Lung (tissue), 12 donors: ENCODE results near the gene TMEM117. TPM values are rescaled to one million over a fixed set of nuclear protein-coding genes. Genes with fewer than 3 reads are reported as not detected.

ENCODE experiments used
- ATAC-seq: fragments of 200-7000 bp; cut with Tn5 transposase; one replicate; pipeline ENCODE4 v1.9.1; 2020; ENCODE audit warnings: moderate number of reproducible peaks; ENCODE audit not compliant: insufficient read depth, low FRiP score
- DNase-seq, 3 donors: peaks; one replicate each; pipeline ENCODE4 v3.0.0-alpha.2; 2013 to 2017
- H3K27ac ChIP-seq, 2 donors: one replicate each; pipeline ENCODE4 v1.5.1; 2013; ENCODE audit warnings: mild to moderate bottlenecking in 2 of 2, moderate library complexity in 2 of 2, control low read depth in 1 of 2, inconsistent platforms in 1 of 2, low read depth in 1 of 2, low read length in 1 of 2
- H3K27me3 ChIP-seq, 3 donors: one replicate each; pipeline ENCODE4 v1.5.1; 2013; ENCODE audit warnings: low read length in 2 of 3; ENCODE audit not compliant: control insufficient read depth in 3 of 3, insufficient read depth in 3 of 3
- H3K36me3 ChIP-seq, 4 donors: one replicate each; pipeline ENCODE4 v1.5.1; 2013; ENCODE audit warnings: low read length in 4 of 4, mild to moderate bottlenecking in 1 of 4, moderate library complexity in 1 of 4; ENCODE audit not compliant: control insufficient read depth in 4 of 4, insufficient read depth in 4 of 4
- H3K4me1 ChIP-seq, 5 donors: one replicate each; pipeline ENCODE4 v1.5.1; 2013; ENCODE audit warnings: low read length in 5 of 5, mild to moderate bottlenecking in 2 of 5, moderate library complexity in 1 of 5; ENCODE audit not compliant: control insufficient read depth in 5 of 5, insufficient read depth in 5 of 5
- H3K4me3 ChIP-seq: one replicate; pipeline ENCODE4 v1.5.1; 2013; ENCODE audit warnings: mild to moderate bottlenecking, control low read depth, moderate library complexity
- H3K9ac ChIP-seq, 2 donors: one replicate each; pipeline ENCODE4 v1.5.1; 2013; ENCODE audit warnings: low read length in 2 of 2, control low read depth in 1 of 2; ENCODE audit not compliant: insufficient read depth in 1 of 2
- H3K9me3 ChIP-seq, 4 donors: one replicate each; pipeline ENCODE4 v1.5.1; 2013; ENCODE audit warnings: low read length in 3 of 4, mild to moderate bottlenecking in 1 of 4, moderate library complexity in 1 of 4; ENCODE audit not compliant: control insufficient read depth in 4 of 4, insufficient read depth in 3 of 4
- WGBS, 2 donors: extraction: QIAGEN DNeasy Blood & Tissue Kit; methylation state at CpG; one replicate each; pipeline ENCODE4 v1.1.7; 2013; 5-methylcytosine and 5-hydroxymethylcytosine counted together
- polyA plus RNA-seq, 2 donors: library from polyadenylated mRNA; stranded (reverse); fragments of 200-250 nt; gene quantifications; one replicate each; pipeline ENCODE4 v1.2.1, GENCODE V29; 2013
- total RNA-seq, 2 donors: library from RNA; depleted of rRNA in 1 of 2; stranded (reverse); fragments of >200 nt in 1 of 2; gene quantifications; one replicate each; pipeline ENCODE4 v1.2.1, GENCODE V29; 2014 to 2021
- TF ChIP-seq, protein P1 (sequence below): IDR thresholded peaks from 2 replicates; pipeline ENCODE4 v1.5.1; 2012; ENCODE audit warnings: mild to moderate bottlenecking; ENCODE audit errors: control extremely low read depth, extremely low read depth
- donor health status: control.
- donor health status: control.
- donor health status: Bipolar disorder and iron deficiency.
- donor health status: healthy.
- donor health status: DM: yes; HTN: yes; CAD: no.

Gene TMEM117
- total and polyA plus RNA-seq, 4 donors, result 1.2 to 6.1 (median 2.3) TPM

DNA sequence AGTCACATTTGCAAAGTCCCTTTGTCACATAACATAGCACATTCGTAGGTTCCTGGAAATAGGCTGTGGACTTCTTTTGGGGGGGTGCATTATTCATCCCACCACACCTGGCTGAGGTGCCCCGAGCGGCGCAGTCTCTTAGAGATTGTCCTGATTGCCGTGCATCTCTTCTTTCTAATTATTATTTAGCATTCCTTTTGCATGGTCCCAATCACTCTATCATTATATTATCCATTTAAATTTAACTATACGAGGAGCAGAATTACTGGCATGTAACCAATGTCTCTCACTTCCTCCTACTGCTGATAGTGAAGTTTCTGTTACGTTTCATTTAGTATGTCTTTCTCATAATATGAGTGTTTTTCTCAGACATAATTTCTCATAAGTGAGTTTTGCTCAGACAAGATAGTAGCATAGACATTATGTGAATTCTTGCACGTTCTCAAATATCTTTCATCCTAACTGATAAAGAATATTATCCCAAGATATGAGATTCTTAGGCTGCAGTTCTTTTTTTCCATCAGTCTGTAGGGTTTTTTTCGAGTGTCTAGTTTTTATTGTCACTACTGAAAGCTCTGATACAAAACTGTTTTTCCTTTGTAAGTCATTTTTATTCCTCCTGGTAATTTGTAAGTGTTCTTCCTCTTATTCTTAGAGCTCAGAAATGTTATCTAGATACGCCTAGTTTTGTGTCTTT, 595.9 kb downstream of the TMEM117 start:
- H3K4me3 ChIP-seq, result no peak overlapping the region
- no peak for ATAC-seq
- WGBS, 2 donors, result 71 to 77% methylated on average over 10 of the region's 10 CpGs
- no peak overlapping the region for H3K27ac ChIP-seq
- no peaks in the 10 kb centered on the region for H3K36me3 ChIP-seq
- no peaks in the 10 kb centered on the region for H3K27me3 ChIP-seq
- H3K9me3 ChIP-seq, result no peaks in the 10 kb centered on the region
- H3K9ac ChIP-seq, result no peak overlapping the region
- H3K4me1 ChIP-seq, result no peaks in the 10 kb centered on the region
- TF ChIP-seq, protein P1, sequence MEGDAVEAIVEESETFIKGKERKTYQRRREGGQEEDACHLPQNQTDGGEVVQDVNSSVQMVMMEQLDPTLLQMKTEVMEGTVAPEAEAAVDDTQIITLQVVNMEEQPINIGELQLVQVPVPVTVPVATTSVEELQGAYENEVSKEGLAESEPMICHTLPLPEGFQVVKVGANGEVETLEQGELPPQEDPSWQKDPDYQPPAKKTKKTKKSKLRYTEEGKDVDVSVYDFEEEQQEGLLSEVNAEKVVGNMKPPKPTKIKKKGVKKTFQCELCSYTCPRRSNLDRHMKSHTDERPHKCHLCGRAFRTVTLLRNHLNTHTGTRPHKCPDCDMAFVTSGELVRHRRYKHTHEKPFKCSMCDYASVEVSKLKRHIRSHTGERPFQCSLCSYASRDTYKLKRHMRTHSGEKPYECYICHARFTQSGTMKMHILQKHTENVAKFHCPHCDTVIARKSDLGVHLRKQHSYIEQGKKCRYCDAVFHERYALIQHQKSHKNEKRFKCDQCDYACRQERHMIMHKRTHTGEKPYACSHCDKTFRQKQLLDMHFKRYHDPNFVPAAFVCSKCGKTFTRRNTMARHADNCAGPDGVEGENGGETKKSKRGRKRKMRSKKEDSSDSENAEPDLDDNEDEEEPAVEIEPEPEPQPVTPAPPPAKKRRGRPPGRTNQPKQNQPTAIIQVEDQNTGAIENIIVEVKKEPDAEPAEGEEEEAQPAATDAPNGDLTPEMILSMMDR, result no peak
- no peak for DNase-seq

DNA sequence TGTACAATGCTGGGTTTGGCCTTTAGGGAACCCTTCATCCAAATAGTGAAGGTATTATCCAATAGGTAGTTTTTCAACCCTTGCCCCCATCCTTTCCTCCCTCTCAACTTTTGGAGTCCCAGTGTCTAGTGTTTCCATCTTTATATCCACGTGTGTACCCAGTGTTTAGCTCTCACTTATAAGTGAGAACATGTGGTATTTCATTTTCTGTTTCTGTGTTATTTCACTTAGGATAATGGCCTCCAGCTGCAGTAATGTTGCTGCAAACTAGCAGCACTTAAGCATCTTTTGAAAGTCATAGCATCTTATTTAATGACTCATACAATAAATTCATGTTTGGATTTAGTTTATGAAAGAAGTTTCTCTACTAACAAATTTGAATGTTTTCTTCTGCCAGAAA, 597.8 kb downstream of the TMEM117 start:
- H3K4me1 ChIP-seq, result no peaks in the 10 kb centered on the region
- H3K9ac ChIP-seq, result no peak overlapping the region
- DNase-seq (no peak), ATAC-seq (no peak)
- no peak overlapping the region for H3K27ac ChIP-seq
- H3K4me3 ChIP-seq, result no peak overlapping the region
- H3K9me3 ChIP-seq, result no peaks in the 10 kb centered on the region
- no peaks in the 10 kb centered on the region for H3K27me3 ChIP-seq
- TF ChIP-seq, protein P1, result no peak
- no peaks in the 10 kb centered on the region for H3K36me3 ChIP-seq
- WGBS, 2 donors, result 71 to 83% methylated on average over 1 of the region's 1 CpG

DNA sequence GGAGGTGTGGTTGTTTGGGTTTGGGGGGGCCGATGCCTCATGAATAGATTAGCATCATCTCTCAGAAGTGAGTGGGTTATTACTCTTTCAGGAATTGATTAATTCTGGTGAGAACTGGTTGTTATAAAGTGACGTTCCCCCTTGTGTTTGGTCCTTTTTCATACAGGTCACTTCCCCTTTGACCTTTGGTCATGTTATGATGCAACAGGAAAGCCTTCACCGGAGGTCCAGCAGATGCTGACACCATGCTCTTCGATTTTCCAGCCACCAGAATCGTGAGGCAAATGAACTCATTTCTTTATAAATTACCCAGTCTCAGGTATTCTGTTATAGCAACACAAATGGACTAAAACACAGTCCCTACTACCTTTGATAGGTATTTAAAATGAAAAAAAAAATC, 600.9 kb downstream of the TMEM117 start:
- H3K9ac ChIP-seq, result no peak overlapping the region
- H3K36me3 ChIP-seq, result no peaks in the 10 kb centered on the region
- H3K4me1 ChIP-seq, result no peaks in the 10 kb centered on the region
- TF ChIP-seq, protein P1, result no peak
- H3K9me3 ChIP-seq, result no peaks in the 10 kb centered on the region
- H3K27ac ChIP-seq, result no peak overlapping the region
- DNase-seq (no peak), ATAC-seq (no peak)
- no peak overlapping the region for H3K4me3 ChIP-seq
- 74 to 76% methylated on average over 5 of the region's 5 CpGs for WGBS, 2 donors
- no peaks in the 10 kb centered on the region for H3K27me3 ChIP-seq

Other genes with a start within 250 kb of the TMEM117 start
- 10 to 100 TPM; 10.4 to 27.0 TPM for gene PUS7L, start 77.3 kb upstream of the TMEM117 start, total RNA-seq
- gene PUS7L, start 77.3 kb upstream of the TMEM117 start, polyA plus RNA-seq, result 1 to 10 TPM; 1.5 to 2.5 TPM
- 10 to 100 TPM; 18.5 to 28.0 TPM for gene IRAK4, start 77.1 kb upstream of the TMEM117 start, total RNA-seq
- 10 to 100 TPM in 1 of 2 donors, 1 to 10 TPM in 1; 9.4 to 17.1 TPM for gene IRAK4, start 77.1 kb upstream of the TMEM117 start, polyA plus RNA-seq
- 10 to 100 TPM; 52.9 to 80.1 TPM for gene TWF1, start 29.8 kb upstream of the TMEM117 start, total RNA-seq
- gene TWF1, start 29.8 kb upstream of the TMEM117 start, polyA plus RNA-seq, result 10 to 100 TPM; 33.1 to 44.5 TPM